Measurements from ENCODE around the gene FLNA.
"Not testable (repeated sequence)": the region's sequence is repeated elsewhere in the genome, so short reads cannot be mapped to it uniquely, and the experiment has no call there.

The FLNA gene

DNA sequence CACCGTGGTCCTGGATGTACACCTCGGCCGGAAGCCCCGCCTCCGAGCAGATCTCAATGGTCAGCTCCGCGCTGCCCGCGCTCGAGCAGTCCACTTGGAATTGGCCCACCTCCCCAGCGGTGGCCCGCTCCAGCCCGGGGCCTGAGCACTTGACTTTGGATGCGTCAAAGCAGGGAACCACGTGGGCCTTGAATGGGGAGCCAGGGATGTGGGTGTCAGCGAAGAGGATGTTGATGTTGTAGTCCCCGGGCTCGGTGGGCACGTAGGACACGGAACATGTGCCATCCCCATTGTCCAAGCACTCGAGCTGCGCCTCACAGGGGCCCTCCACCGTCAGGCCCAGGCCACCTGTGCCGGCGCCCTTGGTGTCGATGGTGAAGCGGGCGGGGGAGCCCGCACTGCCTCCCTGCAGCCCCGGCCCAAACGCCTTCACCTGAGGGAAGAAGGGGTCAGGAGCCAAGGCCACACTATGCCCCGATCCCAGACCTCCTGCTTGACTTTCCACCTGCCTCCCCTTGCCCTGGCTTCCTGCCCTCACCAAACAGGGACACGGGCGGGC is 14.2 kb downstream of the FLNA start:
- DNase-seq (ENCODE audit: low read depth in 2 of 2) = no peak

DNA sequence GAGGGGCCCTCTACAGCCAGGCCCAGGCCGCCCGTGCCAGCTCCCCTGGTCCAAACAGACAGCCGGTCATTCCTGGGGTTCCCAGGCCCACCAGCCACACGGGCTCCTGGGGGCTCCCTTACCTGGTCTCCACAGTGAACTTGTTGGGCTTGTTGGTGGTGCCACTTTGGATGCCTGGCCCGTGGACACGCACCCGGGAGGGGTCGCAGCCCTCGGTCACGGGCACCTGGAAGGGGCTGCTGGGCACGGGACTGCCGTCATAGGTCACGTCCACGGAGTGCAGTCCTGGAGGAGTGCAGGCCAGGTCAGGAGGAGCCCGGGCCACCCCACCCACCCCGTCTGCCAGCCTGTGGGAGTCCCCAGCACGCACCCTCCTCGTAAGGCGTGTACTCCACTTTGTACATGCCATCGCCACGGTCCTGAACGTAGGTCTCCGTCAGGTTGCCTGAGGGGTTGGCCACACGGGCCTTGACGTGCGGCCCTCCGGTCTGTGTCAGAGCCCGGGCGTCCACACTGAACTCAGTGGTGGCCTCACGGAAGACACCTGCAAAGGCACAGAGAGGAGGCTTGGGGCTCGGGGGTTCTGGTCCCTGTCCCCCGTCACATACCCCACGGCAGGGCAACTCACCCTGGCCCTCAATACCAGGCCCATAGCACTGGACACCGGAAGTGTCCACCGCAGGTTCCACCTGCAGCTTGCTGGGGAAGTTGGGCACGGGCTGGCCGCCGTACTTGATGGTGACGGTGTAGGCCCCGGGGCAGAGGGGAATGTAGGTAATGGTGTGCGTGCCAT is 14.9 kb downstream of the FLNA start:
- no peak for DNase-seq (ENCODE audit: low read depth in 2 of 2)

DNA sequence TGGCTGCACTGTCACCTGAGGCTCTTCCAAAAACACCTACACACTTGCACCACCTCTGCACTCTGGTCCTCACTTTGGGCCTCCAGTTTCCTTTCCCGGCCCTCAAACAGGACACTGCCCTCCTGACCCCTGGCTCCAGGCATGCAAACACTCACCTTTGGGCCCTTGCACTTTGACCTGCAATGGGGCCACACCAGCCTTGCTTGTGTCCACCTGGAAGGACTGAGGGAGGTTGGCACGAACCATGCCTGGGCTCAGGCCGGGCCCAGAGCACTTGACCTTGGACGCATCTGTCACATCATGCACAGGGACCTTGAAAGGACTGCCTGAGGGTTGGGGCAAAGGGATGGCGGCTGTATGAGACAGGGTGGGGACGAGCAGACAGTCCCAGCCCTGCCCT is 15.6 kb downstream of the FLNA start:
- no peak for DNase-seq (ENCODE audit: low read depth in 2 of 2)

DNA sequence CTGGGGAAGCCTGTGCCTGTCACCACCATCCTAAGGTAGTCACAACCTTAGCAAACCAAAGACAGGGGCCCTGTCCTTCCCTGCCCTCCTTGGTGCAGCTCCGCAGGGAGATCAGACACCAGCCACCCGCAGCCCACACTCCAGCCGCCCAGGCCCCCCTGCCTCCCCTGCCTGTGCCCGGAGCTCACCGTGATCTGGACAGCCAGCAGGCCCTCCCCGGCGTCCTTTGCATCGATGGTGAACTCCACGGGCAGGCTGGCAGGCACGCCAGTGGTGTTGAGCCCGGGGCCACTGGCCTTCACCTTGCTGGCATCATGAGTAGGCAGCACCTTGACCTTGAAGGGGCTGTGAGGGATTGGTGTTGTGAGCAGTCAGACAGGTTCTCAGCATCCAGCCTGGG is 16.4 kb downstream of the FLNA start:
- no peak for DNase-seq (ENCODE audit: low read depth in 2 of 2)

DNA sequence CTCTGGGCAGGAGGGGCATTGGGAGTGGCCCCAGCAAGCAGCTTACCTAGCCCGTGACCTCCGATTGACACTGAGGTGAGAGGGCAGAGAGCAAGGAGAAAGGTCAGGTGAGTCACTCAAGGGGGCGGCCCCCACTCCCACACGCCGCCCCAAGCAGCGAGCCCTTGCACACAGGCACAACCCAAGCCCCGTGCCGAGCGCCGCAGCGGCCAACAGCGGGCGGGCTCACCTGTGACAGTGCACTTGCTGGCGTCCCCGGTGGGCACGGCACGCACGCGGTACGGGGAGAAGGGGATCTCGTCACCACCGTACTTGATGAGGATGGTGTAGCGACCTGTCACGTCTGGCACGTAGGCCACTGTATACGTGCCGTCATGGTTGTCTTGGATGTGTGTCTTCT is 17.2 kb downstream of the FLNA start:
- DNase-seq (ENCODE audit: low read depth in 2 of 2) = no peak

DNA sequence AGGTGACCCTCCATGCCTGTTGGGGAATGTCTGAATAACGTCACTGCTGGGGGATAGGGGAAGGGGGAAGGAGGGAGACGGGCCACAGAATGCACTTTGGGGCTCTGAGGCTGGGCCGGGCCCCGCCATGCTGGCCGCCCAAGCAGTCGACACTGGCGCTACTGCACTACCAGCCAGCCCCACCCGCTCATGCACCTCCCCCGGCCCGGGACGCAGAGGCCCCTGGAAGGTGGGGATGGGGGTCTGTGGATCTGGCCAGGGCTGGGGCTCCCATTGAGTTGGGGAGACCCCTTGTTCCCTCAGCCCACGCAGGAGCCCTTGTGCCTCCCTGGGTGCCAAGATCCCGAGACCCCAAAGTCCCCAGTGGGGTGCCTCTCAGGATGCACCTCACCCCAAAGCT is 17.8 kb downstream of the FLNA start:
- no peak for DNase-seq (ENCODE audit: low read depth in 2 of 2)

DNA sequence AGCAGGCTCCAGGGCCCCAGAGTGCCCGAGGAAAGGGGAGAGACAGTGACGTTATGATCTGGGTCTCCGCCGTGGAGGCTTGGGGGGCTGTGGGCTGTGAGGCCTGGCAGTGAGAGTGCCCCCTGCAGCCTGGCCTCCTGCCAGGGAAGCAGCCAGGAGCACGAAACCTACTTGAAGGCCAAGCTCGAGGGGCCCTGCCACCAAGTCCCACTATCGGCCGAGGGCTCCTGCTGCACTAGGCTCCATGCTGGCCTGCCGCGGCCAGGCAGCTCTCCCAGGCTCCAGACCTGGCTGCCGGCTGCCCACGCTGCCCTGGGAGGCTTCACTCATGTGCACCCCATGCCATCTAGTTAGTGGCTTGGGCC is 18.7 kb downstream of the FLNA start:
- DNase-seq (ENCODE audit: low read depth in 2 of 2) = no peak

DNA sequence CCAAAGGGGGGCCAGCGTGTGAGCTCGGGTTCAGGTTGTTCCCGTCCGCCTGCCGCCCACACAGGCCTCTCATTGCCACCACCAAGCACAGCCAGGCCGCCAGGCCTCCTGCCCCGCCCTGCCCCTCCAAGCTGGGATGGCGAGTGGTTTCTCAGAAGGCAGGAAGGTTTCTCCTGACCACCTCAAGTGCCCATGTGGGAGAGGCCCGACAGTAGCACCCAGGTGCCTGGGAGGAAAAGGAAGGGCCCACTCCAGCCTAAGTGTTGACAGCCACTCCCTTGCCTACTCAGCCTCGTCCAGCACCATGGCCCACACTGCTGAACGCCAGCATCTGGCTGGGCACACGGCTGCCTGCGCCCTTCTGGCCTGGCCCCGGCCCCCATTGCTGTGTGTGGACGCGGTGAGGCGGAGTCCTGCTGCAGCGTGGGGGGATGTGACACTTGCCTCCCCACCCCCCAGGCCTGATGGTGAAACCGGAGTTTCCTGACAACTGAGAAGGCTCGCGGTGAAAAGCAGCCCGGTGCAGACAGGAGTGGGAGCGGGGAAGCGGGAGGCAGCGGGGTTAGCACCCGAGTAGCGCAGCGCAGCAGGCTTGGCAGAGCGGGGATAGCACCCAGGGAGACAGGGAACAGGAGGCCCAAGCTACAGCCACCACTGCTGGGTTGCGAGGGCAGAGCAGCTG is 19.2 kb downstream of the FLNA start:
- DNase-seq (ENCODE audit: low read depth in 2 of 2) = no peak

DNA sequence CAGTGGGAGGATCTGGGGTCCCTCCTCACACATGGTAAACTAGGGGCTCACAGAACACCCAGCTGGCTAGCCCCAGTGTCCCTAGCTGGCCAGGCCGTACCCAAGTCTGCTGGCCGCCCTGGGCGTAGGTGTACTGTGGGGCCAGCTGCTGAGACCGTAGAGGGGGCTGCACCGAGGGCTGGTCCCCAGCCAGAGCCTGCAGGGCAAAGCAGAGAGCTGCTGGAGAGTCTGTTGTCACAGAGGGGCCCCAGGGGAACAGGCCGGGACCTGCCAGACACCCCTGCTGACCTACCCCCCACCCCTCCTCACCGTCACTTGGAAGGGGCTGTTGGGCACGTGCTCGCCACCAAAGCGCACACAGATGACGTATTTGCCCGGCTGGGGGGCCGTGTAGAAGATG is 19.9 kb downstream of the FLNA start:
- no peak for DNase-seq (ENCODE audit: low read depth in 2 of 2)

DNA sequence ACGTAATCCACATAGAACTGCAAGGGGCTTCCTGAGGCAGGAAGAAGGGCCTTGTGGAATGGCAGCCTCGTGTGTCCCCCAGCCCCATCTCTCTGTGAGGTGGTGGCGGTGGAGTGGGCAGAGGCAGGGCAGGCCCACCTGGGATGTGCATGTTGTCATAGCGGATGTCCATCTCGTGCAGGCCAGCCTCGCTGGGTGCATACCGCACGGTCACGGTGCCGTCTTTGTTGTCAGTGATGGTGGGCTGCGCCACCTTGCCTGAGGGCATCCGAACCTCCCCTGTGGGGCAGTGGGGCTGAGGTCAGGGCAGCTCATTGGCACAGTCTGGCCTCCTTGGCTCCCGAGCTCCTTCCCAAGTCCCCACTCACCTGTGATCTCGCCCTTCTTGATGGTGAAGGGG is 20.4 kb downstream of the FLNA start:
- no peak for DNase-seq (ENCODE audit: low read depth in 2 of 2)

DNA sequence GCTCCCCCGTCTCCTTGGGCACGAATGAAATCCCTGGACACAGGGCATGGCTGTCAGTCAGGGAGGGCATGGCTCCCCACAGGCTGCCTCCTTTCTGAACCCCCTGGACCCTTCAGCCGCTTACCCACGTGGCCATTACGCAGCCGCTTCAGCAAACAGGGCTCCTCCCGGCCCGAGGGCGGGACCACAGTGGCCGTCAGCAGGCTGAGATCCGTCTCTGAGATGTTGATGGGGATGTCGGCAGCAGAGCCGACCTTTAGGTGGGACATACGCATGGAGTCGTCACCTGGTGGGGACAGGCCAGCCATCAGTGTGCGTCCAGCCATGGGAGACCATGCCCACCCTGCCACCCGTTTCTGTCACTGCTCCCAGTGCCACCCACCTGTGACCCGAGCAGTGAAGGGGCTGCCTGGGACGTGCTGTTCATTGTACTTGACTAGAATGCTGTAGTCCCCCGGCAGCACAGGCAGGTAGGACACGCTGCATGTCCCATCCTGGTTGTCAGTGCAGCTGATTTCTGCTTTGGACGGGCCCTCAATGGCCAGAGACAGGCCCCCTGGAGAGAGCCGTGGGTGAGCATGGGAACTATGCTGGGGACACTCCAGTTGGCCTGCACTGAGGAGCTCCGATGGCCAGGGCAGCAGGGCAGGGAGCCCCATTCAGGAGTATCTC is 21.1 kb downstream of the FLNA start:
- DNase-seq (ENCODE audit: low read depth in 2 of 2) = no peak

DNA sequence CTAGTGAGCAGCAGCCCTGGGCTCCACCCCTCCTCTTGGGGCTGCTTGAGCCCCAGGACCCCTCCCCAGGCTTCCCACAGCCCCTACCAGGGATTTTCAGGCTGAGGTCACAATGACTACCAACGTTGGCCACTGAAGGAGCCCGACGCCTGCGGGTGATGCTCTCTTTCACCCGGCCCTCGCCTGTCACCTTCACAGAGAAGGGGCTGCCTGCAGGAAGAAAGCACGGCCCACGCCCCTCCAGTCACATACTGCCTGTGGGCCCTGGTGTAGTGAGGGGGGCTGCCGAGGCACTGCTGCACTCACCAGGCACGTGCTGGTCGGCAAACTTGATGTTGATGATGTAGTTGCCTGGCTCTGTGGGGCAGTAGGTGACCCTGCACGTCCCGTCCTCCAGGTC is 22.0 kb downstream of the FLNA start:
- no peak for DNase-seq (ENCODE audit: low read depth in 2 of 2)

DNA sequence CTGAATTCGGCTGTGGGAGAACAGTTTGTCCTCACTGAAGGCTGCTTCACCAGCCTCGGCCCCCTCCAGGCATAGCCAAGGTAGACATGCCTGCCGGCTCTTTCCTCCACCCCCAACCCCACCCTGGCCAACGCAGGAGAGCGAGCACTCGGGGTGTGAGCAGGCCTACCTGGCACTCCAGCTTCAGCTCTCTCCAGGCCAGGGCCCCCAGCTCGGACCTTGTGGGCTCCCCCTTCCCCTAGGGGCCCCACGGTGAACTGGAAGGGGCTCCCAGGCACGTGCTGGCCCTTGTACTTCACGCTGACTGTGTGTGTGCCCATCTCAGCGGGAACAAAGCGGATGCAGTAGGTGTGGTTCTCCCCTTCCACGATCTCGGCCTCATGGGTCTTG is 22.4 kb downstream of the FLNA start:
- DNase-seq (ENCODE audit: low read depth in 2 of 2) = no peak

DNA sequence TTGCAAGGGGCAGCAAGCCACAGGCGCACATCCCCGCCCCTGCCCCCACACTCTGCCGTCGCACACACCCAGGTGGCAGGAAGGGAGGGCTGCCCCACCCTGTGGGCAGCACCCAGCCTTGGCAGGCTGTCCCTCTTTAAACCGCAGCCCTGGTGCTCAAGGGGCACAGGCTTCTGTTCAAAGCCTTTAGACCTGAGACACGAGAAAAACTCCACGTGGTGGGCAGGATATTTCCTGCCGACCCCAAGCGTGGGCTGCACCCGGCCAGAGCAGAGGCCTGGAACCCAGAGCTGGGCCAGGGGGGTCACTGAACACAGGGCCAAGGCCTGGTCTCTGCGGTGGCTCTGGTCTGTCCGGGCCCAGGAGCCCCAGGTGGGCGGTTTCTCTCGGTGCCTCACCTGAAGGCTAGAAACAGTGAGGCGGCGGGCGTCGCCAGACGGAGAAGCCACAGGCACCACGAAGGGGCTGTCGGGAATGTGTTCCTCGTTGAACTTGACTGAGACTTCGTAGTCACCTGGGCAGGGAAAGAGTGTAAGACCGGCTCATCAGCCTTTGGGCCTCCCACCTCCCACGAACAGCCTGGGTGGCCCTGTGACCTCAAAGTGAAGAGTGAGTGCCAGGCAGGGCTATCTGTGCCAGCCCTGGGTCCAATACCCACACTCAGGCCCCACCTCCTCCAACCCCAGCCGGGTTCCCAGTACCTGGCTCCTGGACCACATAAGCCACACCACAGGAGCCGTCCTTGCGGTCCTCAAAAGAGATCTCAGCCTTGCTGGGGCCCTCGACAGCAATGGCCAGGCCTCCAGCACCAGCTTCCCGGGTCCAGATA is 23.0 kb downstream of the FLNA start:
- no peak for DNase-seq (ENCODE audit: low read depth in 2 of 2)

DNA sequence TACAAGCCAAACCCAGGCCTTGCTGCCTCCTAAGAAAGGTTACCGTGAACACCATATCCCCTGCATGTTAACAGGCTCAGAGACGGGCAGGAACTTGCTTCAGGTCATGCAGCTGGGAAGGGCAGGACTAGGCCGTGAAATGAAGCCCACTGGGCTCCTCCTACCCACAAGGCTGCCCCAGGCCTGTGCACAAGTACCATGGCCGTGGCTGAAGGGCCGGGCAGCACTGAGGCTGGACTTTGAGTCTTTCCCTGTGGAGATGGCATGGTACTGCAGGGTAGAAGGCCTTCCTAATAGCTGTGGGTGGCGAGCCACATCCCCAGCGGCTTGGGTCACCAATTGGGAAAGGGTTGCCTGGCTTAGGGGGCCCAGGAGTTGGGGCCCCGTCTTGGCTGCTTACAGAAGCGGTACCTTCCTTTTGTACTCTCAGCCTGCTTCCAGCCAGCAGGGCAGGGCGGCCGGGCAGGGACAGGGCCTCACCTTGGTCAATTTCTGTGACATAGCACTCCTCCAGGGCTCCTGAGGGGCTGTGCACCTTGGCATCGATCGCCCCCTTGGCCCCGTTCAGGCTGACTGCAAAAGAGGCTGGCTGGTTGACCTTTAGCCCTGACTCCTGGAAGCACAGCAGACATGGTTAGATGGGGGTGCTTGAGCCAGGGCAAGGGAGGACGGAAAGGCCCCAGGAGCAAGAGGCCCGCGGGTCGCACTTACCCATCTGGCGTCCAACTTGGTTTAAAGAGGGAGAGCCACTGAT is 23.8 kb downstream of the FLNA start:
- no peak for DNase-seq (ENCODE audit: low read depth in 2 of 2)

DNA sequence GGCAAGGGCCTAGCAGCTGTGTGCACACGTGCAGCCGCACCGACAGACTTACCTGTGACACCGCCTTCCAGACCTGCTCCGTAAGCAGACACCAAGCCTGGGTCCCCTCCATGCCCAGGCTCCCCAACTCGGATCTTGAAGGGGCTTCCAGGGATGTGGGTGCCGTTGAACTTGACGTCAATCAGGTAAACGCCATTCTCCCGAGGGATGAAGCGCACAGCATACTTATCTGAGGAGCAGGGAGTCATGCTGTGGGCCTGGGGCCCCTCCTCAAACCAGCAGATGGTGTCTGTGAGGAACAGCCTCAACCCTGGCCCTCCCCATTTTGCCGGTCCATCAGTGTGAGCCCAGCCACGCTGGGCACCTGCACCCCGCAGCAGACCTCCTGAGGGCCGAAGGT is 24.5 kb downstream of the FLNA start:
- DNase-seq (ENCODE audit: low read depth in 2 of 2) = no peak

DNA sequence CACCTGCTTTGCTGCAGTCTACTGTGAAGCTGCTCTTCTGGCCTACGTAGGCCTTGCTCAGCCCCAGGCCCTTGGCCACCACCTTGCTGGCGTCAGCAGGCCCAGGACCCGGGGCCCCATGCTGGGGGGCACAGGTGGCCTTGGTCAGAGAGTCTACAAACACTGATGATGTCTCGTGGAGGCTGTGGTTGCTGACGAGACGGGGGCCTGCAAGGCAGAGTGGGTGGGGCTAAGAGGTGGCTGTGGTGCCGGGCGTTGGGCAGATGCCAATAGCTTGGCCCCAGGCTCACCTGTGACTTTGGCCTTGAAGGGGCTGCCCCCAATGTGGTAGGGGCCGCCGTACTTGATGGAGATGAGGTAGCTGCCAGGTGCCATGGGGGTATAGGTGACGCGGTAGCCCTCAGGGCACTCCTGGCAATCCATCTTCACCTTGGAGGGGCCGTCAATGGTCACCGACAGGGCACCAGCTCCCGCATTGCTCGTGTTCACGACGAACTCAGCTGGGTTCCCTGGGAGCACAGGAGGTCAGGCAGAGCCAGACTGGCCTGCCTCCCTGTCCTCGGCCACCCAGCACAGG is 25.0 kb downstream of the FLNA start:
- DNase-seq (ENCODE audit: low read depth in 2 of 2) = no peak

DNA sequence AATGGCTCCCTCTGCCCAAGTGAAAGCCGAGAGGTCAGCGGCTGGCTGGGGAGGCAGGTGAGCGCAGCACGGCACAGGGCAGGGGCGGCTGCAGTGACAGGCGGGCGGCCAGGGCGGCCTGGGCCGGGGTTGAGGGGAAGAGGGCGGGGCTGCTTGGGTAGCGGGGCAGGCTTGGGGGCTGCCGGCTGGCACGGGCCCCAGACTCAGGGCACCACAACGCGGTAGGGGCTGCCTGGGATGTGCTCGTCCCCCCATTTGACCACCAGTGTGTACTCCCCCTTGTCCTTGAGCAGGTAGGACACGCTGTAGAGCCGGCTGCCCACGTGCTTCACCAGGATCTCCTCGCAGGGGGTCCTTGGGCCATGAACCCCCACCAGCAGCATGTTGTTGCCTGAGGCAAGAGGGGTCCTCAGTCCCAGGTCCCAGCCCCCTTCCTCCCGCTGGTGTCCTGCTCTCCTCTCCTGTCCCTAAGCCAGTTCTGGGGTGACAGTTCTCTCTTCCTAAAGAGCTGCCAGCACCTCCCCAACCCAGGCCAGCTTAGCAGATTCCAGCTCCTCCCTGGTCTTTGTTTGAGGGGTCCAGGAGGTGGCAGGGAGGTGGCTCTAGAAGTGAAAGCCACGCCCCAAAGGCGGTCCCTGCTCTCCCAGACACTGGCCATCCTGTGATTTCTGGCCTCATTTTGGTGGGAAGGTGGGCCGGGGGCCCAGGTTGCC is 25.6 kb downstream of the FLNA start:
- no peak for DNase-seq (ENCODE audit: low read depth in 2 of 2)

DNA sequence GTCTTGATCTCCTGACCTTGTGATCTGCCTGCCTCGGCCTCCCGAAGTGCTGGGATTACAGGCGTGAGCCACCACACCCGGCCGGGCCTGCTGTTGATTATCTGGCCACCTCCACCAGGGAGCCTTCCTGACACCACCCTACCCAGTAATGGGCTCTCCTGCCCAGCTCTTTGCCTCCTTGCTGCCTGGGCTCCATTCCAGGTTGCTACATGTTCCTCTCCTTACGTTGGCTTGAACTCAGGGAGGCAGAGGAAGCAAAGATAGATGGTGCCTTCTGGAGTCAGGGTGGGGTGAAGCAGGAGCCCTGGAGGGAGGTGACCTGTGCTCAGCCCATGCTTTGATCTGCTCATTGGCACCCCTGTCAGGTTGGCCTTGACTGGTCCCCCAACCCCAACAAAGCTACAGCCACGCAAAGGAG is 26.3 kb downstream of the FLNA start:
- no peak for DNase-seq (ENCODE audit: low read depth in 2 of 2)

DNA sequence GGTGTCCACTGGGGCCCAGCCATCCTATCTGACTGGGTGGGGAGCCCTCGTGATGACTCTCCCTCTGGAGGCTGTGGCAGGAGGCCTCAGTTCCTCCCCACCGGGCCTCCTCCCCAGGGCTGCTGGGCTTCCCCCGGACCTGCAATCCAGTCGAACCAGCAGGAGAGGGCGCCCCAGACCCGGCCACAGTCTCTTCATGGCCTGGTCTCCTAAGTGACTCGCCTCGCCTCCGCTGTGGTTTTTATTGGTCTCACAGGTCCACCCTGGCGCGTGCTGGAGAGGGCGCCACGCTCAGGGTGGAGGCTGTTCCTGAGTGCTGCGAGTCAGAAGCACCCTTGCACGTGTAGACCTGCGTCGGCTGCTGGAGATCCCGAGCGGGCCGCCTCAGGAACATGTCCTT is 30.8 kb downstream of the FLNA start:
- DNase-seq (ENCODE audit: low read depth in 2 of 2) = not testable (repeated sequence)
